Testis (tissue), 3 donors: ENCODE results near the gene BABAM2. TPM values are rescaled to one million over a fixed set of nuclear protein-coding genes. Genes with fewer than 3 reads are reported as not detected.

Experiments used
- DNase-seq: peaks from one replicate; pipeline ENCODE4 v3.0.0-alpha.2; 2019
- H3K27ac ChIP-seq, 2 donors: fragments of 200-600 bp; sonication (generic); one replicate each; pipeline ENCODE4 v1.5.1; 2019
- H3K27me3 ChIP-seq: fragments of 200-600 bp; sonication (generic); one replicate; pipeline ENCODE4 v1.5.1; 2019
- H3K36me3 ChIP-seq: fragments of 200-600 bp; sonication (generic); one replicate; pipeline ENCODE4 v1.5.1; 2017; ENCODE audit warnings: low read depth; ENCODE audit errors: missing control alignments
- H3K4me1 ChIP-seq: fragments of 200-600 bp; sonication (generic); one replicate; pipeline ENCODE4 v1.5.1; 2019
- H3K4me3 ChIP-seq, 2 donors: fragments of 200-600 bp; sonication (generic); one replicate each; pipeline ENCODE4 v1.5.1; 2017 to 2019
- H3K9me3 ChIP-seq: fragments of 200-600 bp; sonication (generic); one replicate; pipeline ENCODE4 v1.5.1; 2017
- POLR2A ChIP-seq: fragments of 450-650 bp; IDR thresholded peaks from one replicate; pipeline ENCODE4 v1.6.1; 2017; ENCODE audit warnings: antibody characterized with exemption, mild to moderate bottlenecking, moderate library complexity
- WGBS, 2 donors: methylation state at CpG; one replicate each; pipeline ENCODE4 v1.1.5; 2018; 5-methylcytosine and 5-hydroxymethylcytosine counted together
- intact Hi-C: fragments of 100-400 bp; cut with DNase I; formaldehyde crosslinking; loops from one replicate; pipeline ENCODE4 v1.15.1; 2023; ENCODE audit warnings: low total_unique reads
- polyA plus RNA-seq: library from polyadenylated mRNA; stranded (reverse); fragments of 350-450 nt; fragmentation: Illumina TruSeq; extraction: RNeasy Lipid Tissue Mini Kit (QIAGEN cat#74804); gene quantifications from one replicate; pipeline ENCODE4 v1.2.3, GENCODE V29; 2014; ENCODE audit warnings: low read depth, low replicate concordance; ENCODE audit not compliant: insufficient read depth
- total RNA-seq, 2 donors: library from RNA; depleted of rRNA; stranded (reverse); fragments of >200 nt; gene quantifications; one replicate each; pipeline ENCODE4 v1.2.3, GENCODE V29; 2016
- TF ChIP-seq, protein P1 (sequence below), 3 experiments: fragments of 450-650 bp in 2 of 3; fragments of 200-600 bp in 1 of 3; sonication (generic) in 1 of 3; IDR thresholded peaks; one replicate each; pipeline ENCODE4 v1.5.1; 2016 to 2019; ENCODE audit warnings: antibody characterized with exemption in 3 of 3, mild to moderate bottlenecking in 2 of 3, moderate library complexity in 1 of 3

BABAM2 gene
- total and polyA plus RNA-seq, 3 donors from 2014 or later, result 49.2 to 70.6 (median 59.1) TPM

DNA sequence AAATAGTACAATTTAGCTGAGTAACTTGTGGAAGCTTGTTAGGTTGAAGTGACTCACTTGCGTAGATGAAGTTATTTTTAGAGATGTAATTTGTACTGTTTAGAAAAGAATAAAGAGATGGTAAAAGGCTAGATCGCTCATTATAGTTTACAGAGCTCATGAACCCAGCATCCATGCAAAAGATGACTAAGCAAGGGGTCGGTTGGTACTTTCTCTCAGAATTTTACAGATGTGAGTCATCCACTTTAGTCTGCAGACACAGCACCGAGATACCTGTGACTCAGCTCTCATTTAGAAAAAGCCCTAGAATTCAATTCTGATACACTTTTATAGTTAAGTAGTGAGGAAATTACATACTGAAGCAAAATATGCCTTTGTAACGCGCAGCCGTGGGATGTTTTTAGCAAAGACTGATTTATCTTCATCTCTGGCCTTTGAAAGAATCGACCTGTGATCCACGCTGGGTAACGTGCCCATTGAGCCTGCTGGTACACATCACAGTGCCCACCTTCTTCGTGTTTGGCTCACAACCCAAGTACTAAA lies 385.6 kb downstream of the BABAM2 start:
- H3K4me3 ChIP-seq, result no peak overlapping the region
- no peaks in the 10 kb centered on the region for H3K9me3 ChIP-seq
- H3K27ac ChIP-seq, result no peak overlapping the region
- intact Hi-C loops, result no loop called here
- H3K4me1 ChIP-seq, result no peaks in the 10 kb centered on the region
- no peak for DNase-seq
- 77 to 88% methylated on average over 11 of the region's 11 CpGs for WGBS, 2 donors
- TF ChIP-seq, protein P1, sequence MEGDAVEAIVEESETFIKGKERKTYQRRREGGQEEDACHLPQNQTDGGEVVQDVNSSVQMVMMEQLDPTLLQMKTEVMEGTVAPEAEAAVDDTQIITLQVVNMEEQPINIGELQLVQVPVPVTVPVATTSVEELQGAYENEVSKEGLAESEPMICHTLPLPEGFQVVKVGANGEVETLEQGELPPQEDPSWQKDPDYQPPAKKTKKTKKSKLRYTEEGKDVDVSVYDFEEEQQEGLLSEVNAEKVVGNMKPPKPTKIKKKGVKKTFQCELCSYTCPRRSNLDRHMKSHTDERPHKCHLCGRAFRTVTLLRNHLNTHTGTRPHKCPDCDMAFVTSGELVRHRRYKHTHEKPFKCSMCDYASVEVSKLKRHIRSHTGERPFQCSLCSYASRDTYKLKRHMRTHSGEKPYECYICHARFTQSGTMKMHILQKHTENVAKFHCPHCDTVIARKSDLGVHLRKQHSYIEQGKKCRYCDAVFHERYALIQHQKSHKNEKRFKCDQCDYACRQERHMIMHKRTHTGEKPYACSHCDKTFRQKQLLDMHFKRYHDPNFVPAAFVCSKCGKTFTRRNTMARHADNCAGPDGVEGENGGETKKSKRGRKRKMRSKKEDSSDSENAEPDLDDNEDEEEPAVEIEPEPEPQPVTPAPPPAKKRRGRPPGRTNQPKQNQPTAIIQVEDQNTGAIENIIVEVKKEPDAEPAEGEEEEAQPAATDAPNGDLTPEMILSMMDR (IDR thresholded peaks at IDR 0.05), result no peak
- no peak for TF ChIP-seq POLR2A
- H3K36me3 ChIP-seq, result no peaks in the 10 kb centered on the region
- H3K27me3 ChIP-seq, result no peaks in the 10 kb centered on the region

GRCh38 chr2:28276807-28277206 lies 386.3 kb downstream of the BABAM2 start:
- DNase-seq, result no peak
- no peaks in the 10 kb centered on the region for H3K36me3 ChIP-seq
- no peaks in the 10 kb centered on the region for H3K27me3 ChIP-seq
- no peaks in the 10 kb centered on the region for H3K4me1 ChIP-seq
- no peak overlapping the region for H3K4me3 ChIP-seq
- intact Hi-C loops, result no loop called here
- TF ChIP-seq, protein P1 (IDR thresholded peaks at IDR 0.05), result no peak
- no peak for TF ChIP-seq POLR2A
- no peaks in the 10 kb centered on the region for H3K9me3 ChIP-seq
- WGBS, 2 donors, result 97 to 98% methylated on average over 9 of the region's 9 CpGs
- H3K27ac ChIP-seq, result no peak overlapping the region

DNA sequence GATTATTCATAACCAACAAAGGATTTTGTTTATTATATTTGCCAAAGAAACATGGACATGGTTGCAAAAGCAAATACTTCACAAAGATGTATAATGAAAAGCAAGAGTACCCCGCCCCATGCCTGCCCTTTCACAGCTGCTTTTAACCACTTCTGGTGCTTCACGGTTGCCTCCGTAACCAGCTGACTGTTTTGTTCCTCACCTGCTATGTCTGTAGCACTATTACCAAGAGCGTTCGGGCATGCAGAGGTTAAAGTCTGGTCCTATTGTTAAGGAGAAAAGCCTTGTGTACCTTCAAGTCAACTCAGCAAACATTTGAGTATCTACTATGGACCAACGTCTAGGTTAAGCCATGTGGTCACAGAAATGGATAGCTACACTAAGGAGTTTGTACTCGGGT lies 386.9 kb downstream of the BABAM2 start:
- 95 to 97% methylated on average over 7 of the region's 7 CpGs for WGBS, 2 donors
- no peaks in the 10 kb centered on the region for H3K4me1 ChIP-seq
- no peaks in the 10 kb centered on the region for H3K9me3 ChIP-seq
- no peak for DNase-seq
- H3K4me3 ChIP-seq, result no peak overlapping the region
- intact Hi-C loops, result no loop called here
- H3K36me3 ChIP-seq, result no peaks in the 10 kb centered on the region
- no peaks in the 10 kb centered on the region for H3K27me3 ChIP-seq
- no peak overlapping the region for H3K27ac ChIP-seq
- TF ChIP-seq POLR2A, result no peak
- TF ChIP-seq, protein P1 (IDR thresholded peaks at IDR 0.05), result no peak

- Histone ChIP-seq H3K9me3 (no peaks in the 10 kb centered on the region), H3K27me3 (no peaks in the 10 kb centered on the region), H3K4me3 (no peak overlapping the region), H3K36me3 (no peaks in the 10 kb centered on the region), H3K4me1 (no peaks in the 10 kb centered on the region), H3K27ac (no peak overlapping the region)
- DNase-seq, result no peak
- intact Hi-C loops, result no loop called here
- no peak for TF ChIP-seq POLR2A
- TF ChIP-seq, protein P1 (IDR thresholded peaks at IDR 0.05), result no peak
- WGBS, 2 donors, result 86 to 95% methylated on average over 4 of the region's 4 CpGs
These were observed 388.8 kb downstream of the BABAM2 start for GRCh38 chr2:28279371-28279770.

DNA sequence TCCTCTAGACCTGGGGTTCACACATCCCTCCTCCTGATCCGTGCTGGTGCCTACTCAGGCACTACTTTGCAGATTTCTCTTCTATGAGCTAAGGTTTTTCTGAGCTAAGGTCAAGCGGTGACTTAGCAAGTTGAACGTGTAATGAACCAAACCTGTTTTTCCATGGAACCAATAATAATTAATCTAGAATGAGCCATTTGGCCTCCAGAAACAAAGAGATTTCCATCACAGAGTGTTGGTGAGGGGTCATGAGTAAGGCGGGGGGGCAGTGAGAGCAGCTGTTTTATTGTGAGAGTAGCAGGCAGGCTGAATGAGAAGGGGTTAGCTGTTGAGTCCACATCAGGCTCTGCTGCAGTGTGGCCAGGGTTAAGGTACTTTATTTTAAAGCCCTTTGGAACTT lies 390.1 kb downstream of the BABAM2 start:
- TF ChIP-seq, protein P1 (IDR thresholded peaks at IDR 0.05), result no peak
- no peak for TF ChIP-seq POLR2A
- WGBS, 2 donors, result 91 to 95% methylated on average over 4 of the region's 4 CpGs
- Histone ChIP-seq H3K4me3 (no peak overlapping the region), H3K27ac (no peak overlapping the region), H3K36me3 (no peaks in the 10 kb centered on the region), H3K9me3 (no peaks in the 10 kb centered on the region), H3K27me3 (no peaks in the 10 kb centered on the region), H3K4me1 (no peaks in the 10 kb centered on the region)
- intact Hi-C loops, result no loop called here
- DNase-seq, result no peak
